Effector CD4-positive, alpha-beta T cell (primary cell): Measurements from ENCODE around the gene PSMB7.

Experiments used
- DNase-seq: peaks from one replicate; pipeline ENCODE4 v3.0.0-alpha.2; 2020

PSMB7 gene

DNA sequence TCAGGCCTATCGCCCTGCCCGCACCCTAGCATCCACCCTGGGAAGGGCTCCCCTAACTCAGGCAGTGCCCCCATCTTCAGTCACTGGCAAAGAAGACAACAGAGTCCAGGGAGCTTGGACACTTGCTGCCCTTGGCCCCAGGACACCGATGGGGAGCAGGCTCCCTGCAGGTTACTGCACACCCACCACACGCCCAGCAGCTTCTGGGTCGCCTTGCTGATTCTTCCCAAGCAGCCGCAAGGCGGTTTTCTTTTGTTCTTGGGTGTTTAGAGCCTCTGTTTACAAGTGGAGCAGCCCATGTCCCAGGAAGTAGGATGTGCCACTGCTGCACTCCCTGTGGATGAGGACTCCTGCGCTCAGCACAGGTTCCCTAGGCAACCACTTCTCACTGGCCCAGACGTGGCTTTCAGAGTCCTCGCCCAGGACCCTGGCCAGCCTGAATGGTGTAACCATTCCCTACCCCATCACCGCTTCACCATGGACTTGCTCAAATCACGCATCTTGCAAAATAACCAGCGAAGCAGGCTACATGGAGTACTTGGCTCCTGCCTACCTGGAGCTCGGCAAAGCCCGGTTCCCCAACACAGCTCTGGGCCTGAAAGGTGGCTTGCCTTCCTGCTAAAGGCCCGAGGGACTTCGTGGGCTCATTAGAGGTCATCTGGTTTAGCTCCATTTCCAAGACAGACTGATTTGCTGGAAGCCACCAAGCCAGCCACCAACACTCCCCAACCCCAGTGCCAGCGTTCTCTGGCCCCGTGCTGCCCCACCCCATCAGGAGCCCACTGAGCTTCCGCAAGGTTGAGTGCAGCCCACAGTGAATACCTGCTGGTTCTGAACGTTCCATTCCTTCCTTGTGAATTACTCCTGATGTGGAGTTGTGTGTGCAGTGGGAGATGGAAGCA is 60.0 kb downstream of the PSMB7 start:
- DNase-seq: no peak

DNA sequence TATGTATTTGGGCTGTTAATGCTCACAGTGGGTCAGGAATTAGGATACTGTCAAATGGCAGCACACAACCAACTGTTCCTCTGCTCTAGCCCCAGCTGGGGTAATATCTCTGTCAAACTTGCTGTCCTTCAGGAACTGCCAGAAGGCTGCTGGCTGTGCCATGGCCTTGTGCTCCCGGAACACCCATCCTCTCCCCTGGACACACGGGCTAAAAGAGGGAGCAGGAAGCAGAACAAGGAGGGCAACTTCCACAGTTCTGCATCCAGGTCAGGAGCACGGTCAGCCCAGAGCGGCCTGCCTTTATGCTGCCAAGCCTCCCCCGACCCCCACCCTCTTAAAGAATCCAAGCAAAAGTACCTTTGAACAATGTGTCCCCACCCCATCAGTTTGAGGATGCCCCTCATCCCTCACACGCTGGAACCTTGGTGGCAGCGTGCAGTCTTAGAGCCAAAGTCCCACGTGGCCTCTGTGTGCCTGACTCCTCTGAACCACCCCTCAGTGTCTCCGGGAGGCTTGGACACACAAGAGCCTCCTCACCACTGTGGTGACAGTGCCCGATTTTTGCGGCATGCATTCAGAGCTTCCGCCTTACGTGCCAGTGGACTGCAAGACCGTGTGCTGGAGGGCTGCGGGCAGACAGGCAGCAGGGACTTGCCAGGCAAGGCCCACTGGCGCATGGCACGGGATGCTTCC is 60.8 kb downstream of the PSMB7 start:
- no peak for DNase-seq

DNA sequence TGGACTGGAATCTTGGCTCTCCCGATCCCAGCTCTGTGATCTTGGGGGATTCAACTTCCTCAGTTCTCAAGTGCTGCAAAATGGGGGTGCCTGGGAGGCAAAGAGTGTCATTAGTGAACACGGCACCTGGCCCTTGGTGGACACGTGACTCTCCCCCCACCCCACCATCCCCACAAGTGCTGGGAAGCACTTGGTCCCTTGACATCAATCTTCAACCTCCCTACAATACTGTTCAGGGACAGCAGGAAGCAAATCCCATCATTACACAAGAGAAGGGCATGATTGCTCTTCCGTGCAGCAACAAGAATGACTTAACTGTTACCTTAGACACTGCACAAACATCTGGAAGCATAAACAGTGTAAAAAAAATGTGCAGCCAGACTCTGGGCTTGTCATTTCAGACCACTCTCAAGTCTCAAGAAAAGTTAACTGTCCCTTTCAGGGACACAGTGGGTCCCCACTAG is 61.4 kb downstream of the PSMB7 start:
- no peak for DNase-seq

DNA sequence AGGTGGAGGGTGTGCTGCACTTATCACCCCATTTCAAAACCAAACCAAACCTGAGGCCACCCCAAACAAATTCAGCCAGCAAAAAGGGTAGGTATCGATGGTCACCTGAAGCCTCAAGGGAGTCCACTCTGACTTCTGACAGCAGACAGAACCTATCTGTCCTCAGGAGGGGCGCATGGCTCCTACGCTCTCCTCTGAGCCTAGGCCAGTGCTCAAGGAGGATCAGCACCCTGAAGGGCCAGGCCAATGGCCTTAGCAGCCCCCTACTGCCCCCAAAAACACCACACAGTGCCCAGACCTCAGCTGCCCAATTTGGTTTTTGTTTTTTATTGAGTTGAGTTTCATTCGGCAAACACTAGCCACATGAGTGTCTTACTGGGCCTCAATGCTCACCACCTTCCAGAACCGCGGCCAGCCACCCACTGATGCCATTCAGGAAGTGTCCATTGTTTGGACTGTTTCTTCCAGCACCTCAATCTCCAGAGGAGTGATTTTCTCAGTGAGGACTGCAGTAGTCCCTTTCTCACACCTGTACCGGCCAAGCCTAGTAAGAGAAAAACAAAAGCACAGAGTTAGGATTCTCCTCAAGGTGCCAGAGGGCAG is 62.0 kb downstream of the PSMB7 start:
- DNase-seq: no peak

DNA sequence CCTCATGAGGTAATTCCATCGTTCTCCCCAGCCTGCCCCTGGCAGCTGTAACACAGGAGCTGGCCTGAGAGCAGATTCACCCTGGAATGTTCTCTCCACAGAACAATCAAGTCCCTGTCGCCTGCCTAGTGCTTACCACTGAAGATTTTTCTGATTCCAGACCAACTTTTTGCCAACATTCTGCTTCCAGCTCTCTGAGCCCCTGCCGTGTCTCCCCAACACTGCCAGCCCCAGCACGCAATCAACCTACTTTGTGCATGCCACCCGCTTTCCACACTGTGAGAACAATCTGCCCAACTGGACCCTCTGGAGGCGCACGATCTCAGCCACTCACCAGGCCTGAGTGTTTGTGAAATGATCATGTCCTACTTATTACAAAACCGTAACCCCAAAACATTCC is 62.6 kb downstream of the PSMB7 start:
- DNase-seq: no peak

DNA sequence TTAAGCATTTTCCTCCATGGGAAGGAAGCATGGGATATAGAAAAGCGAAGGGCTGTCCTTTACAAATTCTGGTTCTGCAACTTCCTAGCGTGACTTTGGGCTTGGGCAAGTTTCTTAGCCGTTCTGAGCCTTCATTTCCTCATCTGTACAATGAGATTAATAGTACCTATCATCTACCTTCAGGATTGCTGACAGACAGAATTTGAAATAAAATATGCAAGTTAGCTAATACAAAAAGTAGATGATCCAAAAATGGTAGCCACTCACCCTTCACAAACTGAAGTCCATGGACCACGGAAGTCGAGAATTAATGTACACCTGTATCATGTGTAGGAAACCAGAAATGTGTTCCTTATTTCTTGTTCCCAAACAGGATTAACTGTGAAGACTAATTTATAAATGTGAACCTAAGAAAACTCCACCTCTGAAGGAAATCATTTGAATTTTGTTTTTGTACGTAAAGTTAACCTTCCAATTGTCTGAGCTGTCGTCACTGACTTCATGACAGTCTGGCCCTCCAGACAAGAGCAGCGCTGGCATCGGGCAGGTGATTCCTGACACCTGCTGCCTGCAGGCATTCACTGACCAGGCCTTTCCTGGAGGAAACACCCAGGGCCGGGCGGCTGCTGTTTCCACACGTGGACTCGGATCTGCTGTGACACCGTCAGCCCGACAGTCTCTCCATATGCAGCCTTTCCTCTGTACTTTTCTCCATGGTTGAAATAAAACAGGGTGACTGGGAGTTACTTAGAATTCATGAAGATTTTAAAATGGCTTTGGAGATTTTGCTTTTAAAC is 63.4 kb downstream of the PSMB7 start:
- no peak for DNase-seq

DNA sequence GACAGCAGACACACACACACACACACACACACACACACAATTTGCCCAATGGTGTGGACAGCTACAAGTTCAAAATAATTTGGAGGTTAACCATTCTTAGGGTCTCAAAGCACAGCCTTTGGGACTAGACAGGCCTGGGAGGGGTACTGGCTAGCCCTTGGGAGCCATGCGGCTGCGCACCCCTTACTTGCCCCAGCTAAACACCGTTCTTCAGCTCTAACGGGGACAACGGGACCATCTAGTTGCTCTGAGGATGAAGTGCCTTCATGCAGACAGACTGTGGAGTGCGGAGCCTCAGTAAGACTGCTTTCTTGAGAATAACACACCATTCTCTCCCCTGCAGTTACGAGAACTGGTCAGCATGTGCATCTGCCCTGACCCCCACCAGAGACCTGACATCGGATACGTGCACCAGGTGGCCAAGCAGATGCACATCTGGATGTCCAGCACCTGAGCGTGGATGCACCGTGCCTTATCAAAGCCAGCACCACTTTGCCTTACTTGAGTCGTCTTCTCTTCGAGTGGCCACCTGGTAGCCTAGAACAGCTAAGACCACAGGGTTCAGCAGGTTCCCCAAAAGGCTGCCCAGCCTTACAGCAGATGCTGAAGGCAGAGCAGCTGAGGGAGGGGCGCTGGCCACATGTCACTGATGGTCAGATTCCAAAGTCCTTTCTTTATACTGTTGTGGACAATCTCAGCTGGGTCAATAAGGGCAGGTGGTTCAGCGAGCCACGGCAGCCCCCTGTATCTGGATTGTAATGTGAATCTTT is 64.6 kb downstream of the PSMB7 start:
- no peak for DNase-seq

DNA sequence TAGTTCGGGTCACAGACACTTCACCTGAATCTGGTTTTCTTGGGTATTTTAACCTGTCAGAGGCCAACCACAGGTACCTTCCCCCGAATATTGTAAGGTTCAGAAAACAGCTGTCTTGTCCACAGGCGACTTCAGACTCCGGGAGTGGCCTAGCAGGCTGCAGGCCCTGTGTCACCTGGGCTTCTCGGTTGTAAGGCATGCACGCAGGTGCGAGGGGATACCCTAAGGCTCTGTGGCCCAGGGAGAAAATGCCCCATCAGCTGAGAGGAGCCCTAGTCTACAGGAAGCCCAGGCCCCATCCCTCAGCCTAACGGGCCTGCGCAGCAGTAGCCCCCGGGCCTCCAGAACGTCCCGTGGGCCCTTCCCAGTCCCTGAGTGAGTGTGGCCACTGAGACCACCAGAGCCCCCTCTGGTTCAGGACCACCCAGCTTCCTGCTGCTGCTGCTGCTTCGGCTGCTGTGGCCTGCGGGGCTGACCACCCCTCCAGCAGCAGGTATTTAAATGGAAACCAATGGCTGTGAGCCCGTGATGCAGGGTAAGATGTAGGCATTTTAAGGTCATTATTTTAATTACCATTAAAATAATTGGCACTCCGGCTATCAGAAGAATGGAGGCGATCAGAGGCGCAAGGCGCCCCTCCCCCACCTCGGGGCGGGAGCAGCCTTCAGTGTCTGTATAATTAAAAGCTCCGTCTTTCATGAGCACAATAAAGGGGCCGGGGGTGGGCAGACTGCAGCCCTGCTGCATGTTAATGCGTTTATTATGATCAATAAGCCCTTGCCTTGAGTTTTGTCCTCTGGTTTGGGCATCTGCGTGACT is 65.4 kb downstream of the PSMB7 start:
- DNase-seq: no peak

DNA sequence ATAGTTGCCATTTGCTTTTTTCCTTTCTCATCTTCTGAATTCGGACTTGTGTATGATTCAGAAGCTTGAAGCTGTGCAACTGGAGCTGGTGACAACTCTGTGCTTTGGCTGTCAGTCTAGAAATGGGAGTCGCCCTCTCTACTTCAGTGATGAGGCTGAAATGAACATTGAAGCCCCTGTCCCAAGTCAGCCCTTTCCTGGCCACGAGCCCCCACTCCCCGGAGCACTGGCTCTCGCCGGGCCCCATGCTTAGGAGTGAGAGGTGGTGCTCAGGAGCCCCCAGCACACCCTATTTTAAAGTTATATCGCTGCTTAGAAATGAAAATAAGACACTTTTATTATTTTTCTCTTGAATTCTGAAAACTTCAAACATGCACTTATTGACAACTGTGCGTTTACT is 66.0 kb downstream of the PSMB7 start:
- no peak for DNase-seq

DNA sequence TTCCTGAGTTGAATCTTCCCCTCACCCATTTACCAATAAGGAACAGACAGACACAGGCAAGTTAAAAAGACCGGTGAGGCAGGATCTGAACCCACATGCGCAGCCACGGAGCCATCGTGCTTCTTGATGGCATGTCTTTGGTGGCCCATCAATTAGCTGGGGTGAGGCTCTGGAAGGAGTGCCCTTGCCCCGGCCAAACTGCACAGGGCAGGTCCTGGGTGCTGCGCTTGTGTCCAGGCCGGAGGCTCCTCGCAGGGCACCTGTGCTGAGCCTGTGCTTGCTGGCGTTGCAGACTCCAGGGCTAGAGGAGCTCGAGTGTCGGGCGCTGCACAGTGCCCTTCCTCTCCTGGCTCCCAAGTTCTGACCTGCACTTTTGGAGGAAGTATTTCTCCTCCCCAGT is 66.4 kb downstream of the PSMB7 start:
- no peak for DNase-seq

DNA sequence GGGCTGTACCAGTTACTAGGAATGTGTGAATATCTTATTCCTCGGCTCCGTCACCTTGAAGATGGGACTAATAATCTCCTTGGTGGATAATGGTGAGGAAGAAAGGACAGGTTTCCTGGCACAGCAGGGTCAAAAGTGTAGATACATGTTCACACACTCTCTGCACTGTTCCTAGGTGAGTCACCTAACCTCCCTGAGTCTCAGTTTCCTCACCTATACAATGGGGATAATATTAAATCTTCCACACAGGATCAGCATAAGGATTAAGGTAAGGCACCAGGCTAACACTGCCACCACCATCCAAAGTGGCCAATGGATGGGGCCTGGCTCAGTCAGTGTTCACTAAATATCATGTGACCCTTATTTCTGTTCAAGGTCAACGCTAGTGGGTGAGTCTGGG is 66.9 kb downstream of the PSMB7 start:
- DNase-seq: no peak

DNA sequence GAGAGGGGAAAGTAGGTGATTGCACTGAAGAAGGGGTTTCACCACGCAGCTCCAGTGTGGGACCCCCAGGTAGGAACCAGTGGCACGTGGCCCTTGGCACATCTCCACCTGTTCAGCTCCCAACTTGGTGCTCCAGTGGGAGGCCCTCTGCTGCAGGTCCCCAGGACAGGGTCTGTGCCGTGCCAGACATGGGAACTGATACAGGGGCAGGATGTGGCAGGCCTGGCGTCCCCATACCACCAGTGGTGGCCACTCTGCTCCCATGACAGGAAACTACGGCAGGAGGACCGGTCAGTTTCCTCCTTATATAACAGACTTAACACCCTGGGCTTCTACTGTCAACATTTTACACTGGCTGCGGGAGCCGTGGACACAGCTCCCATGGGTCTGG is 67.3 kb downstream of the PSMB7 start:
- DNase-seq: no peak

DNA sequence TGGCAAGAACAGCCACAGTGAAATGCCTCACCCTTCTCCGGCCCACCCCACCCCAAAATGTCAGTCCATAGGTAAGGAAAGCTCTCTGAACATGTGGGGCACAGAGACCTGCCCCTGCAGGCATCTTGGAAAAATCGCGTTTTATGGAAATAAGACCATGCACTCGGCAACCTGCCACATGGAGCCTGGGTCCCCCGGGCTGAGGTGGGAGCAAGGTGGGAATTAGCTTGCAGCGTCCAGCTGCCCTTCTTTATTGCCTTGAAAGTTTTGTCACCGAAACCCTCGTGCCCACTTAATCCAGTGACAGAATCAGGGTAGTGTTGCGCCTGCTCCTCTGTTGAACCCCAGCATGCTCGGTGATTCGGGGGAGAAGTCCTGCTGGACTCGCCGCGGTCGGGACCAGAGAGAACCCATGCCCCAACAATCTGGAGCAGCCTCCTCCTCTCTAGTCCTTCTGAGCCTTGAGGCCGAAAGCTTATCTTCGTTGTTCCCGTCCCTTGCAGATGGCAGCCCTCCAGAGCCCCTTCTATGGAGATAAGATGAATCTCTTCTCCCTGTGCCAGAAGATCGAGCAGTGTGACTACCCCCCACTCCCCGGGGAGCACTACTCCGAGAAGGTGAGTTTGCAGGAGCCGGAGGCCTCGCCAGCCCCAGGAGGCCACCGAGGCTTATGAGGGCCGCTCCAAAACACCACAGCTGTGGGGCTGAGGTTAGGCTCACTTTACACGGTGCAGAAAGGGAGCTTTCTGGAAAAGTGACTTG is 67.9 kb downstream of the PSMB7 start:
- no peak for DNase-seq

DNA sequence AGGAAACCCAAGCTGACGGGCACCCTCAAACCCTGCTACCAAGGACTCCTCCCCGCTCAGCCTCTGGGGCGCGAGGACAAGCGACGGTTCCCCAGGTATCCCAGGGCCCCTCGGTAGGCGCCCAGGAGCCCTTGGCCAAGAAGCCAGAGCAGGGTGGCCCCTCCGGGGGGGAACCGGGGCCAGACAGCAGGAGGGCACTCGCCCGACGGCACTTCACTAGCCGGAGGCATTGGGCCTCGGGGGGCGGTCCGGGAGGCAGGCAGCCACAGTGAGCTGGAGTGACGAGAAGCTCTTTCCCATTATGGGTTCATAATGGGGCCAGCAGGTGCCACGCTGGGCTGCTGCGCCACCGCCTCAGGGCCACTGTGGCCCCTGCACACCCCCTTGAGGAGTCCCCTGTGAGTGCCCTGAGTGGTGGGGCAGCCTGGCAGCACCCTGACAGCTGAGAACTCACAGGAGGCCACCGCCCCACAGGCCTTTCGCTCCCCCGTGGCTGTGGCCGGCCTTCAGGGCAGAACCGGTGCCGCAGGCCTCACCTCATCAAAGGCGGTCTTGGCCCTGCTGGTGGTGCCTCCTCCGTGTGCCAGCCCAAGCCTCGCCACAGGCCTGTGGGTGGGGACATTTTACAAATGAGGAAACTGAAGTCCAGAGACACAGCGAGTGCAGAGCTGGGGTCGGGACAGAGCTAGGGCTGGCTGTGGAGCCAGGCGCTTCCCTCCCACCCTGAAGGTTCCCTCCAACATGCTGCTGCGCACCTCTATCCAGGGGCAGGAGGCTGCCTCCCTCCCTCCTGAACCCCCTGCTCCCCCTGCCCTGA is 68.7 kb downstream of the PSMB7 start:
- no peak for DNase-seq

DNA sequence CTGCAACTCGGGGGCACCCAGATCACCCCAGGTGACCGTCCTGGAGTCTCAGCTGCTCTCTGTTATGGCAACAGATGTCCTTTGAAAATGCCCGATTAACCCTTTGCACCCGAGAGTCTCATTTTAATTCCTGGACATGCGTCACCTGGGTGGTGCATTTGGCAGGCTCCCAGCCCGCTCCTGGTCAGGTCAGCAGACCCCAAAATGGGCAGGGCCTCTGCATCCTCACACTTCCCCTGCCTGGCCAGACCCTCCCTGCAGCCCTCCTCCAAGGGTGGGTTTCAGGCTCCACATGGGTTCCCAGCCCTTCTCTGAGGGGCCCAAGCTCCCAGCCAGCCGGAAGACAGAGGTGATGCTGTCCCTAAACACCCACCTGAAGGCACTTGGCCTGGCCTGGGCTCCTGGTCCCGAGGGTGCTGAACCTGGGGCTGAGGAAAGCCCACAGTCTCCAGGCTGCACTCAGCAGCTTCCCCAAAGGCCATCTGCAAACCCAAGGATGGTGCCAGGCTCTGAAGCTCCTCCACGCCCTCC is 69.4 kb downstream of the PSMB7 start:
- DNase-seq: no peak

DNA sequence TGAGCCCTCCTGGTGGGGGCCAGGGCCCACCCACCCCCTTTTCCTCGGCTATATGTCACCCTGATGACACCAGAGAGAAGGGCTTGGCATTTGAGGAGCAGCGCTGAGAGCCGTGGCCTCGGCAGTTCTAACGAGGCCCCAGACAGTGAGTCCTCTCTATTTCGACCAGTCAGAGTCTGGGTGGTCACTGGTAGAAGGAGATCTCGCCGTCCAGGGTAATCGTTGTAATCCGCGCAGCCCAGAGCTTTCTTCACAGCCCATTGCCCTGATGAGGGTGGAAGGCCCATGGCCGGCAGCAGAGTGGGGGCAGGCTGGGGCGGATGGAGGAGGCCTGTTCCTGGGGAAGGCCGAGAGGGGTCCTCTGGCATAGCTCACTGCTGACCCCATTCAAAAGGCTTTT is 70.2 kb downstream of the PSMB7 start:
- DNase-seq: no peak

DNA sequence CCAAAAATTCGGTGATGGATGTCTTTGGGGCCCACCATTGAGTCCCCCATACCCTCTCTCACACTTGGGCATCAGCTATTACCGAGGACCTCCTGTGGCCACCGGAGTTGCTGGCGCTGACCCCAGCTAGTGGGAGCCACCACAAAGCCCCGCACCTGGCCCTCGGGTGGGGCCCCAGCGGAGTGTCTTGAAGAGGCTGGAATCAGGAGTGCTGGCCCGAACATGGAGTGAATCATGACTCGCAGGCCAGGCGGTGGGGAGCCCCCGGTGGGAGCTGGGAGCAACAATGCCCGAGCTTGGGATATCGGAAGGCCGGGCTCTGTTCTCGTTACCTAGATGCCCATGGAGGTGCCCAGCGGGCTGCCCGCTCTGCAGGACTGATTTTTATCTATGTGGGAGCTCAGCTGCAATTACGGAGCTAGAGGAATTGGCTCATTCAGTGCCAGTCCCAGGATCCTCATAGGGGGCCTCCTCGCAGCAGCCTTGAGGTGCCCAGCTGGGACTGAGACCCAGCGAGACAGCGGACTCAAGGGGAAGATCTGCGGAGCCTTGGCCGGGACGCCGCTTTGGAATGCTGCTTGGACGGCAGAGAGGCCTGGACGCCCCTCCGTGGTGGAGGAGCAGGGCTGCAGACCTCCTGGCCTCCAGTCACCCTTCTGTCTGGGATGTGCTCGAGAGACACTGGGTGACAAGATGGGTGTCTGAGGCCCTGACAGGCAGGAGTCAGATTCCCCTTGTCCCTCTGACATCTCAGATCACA is 70.8 kb downstream of the PSMB7 start:
- DNase-seq: no peak

DNA sequence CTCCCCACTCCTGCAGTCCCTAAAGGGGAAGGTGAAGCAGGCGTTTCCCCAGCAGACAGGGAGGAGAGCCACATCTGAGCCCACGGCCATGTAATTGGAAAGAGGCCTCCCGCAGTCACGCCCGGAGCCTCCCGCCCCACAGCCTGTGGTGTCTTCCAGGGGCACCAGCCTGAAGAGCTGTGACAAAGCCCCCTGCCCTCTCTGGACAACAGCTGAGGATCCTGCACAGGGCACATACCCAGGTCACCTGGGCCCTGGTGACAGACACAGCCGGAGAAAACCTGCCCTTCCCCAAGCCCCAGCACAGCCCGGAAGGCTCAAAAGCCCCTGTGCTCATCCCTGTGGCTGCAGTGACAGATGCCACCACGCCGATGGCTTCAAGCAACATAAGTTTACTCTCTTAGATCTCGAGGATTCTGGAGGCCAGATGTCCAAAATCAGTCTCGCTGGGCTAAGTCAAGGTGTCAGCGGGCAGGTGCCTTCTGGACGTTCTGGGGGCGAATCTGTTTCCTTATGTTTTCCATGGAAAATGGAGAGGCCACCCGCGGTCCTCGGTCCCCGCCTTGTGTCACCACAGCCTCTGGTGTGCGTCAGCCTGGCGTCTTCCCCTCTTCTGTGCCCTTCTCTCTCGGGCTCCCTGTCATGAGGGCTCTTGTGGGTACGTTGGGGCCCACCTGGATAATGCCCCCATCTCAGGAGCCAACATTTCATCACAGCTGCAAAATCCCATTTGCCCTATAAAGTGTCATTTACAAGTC is 71.5 kb downstream of the PSMB7 start:
- no peak for DNase-seq
